ENCODE data around the gene ZFYVE21.
"Not testable (repeated sequence)": the region's sequence is repeated elsewhere in the genome, so short reads cannot be mapped to it uniquely, and the experiment has no call there.

The ZFYVE21 gene

GRCh38 chr14:103772078-103772712, 56.6 kb downstream of the ZFYVE21 start:
- no peak for DNase-seq

- no peak for DNase-seq
Measured at GRCh38 chr14:103773521-103773920, 57.9 kb downstream of the ZFYVE21 start.

- no peak for DNase-seq
Measured at GRCh38 chr14:103775506-103775905, 59.9 kb downstream of the ZFYVE21 start.

- not testable (repeated sequence) for DNase-seq
Measured at GRCh38 chr14:103776319-103776718, 60.7 kb downstream of the ZFYVE21 start.

DNA sequence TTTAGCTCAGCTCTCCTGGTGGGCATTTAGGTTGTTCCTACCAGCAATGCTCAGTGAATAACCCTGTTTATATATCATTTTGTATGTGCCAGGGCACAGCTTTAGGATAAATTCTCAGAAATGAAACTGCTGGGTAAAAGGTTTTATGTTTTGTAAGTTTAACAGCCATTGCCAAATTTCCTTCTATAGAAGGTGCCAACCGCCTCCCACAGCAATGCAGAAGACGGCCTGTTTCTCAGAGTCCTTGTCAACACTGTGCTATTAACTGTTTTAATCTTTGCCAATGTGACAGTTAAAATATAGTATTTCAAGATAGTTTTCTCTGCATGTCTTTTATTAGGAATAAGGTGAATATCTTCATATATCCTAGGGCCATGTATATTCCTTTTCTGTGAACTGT, 66.8 kb downstream of the ZFYVE21 start:
- no peak for DNase-seq
